GM12801 (cell line): ENCODE data around the gene CCDC3.

Experiments
- CTCF ChIP-seq: IDR thresholded peaks from one replicate; pipeline ENCODE4 v1.5.1; 2011; ENCODE audit warnings: control low read depth; ENCODE audit not compliant: insufficient read length; ENCODE audit errors: extremely low read depth

CCDC3 gene

GRCh38 chr10:12947741-12948140, 53.8 kb downstream of the CCDC3 start:
- TF ChIP-seq CTCF = no peak

- TF ChIP-seq CTCF = no peak
These were observed 55.1 kb downstream of the CCDC3 start for GRCh38 chr10:12946372-12946771.

GRCh38 chr10:12945690-12946359, 55.7 kb downstream of the CCDC3 start:
- no peak for TF ChIP-seq CTCF

GRCh38 chr10:12944931-12945330, 56.6 kb downstream of the CCDC3 start:
- TF ChIP-seq CTCF = no peak

GRCh38 chr10:12943425-12943824, 58.1 kb downstream of the CCDC3 start:
- TF ChIP-seq CTCF = no peak

GRCh38 chr10:12941966-12942365, 59.5 kb downstream of the CCDC3 start:
- no peak for TF ChIP-seq CTCF

- no peak for TF ChIP-seq CTCF
These were observed 60.7 kb downstream of the CCDC3 start for GRCh38 chr10:12940791-12941190.
